ENCODE results near the gene FLYWCH1. TPM values are rescaled to one million over a fixed set of nuclear protein-coding genes. Genes with fewer than 3 reads are reported as not detected.
A peak's percentile ranks its signal among the peaks of the same experiment; 100 is the strongest.

The FLYWCH1 gene
- total RNA-seq, 1 donor from 2014 or later: 5.1 TPM

DNA sequence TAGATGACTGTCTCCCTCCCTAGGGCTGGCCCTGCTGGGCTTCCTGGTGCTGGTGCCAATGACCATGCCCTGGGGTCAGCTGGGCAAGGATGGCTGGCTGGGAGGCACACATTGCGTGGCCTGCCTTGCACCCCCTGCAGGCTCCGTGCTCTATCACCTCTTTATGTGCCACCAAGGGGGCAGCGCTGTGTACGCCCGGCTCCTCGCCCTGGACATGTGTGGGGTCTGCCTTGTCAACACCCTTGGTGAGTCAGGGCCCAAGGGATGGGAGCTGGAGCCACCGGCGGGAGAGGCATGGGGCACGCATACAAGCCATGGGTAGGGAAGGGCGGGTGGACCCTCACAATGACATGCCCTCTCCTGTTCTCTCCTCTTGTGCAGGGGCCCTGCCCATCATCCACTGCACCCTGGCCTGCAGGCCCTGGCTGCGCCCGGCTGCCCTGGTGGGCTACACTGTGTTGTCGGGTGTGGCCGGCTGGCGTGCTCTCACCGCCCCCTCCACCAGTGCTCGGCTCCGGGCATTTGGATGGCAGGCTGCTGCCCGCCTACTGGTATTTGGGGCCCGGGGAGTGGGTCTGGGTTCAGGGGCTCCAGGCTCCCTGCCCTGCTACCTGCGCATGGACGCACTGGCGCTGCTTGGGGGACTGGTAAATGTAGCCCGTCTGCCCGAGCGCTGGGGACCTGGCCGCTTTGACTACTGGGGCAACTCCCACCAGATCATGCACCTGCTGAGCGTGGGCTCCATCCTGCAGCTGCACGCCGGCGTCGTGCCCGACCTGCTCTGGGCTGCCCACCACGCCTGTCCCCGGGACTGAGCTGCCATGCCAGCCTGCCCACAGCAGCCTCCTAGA lies 59.6 kb downstream of the FLYWCH1 start:
- Histone ChIP-seq H2AFZ (replicated peaks) (no peak overlapping the region), H4K20me1 (ENCODE audit: low read depth) (peaks cover 62% of the 10 kb centered on the region), H3K27me3 (peaks cover 25% of the 10 kb centered on the region), H3K4me2 (no peak overlapping the region), H3K9ac (no peak overlapping the region), H3K79me2 (ENCODE audit: low read depth) (no peaks in the 10 kb centered on the region), H3K4me3 (no peak overlapping the region), H3K36me3 (no peaks in the 10 kb centered on the region), H3K4me1 (peaks cover 4% of the 10 kb centered on the region), H3K27ac (no peak overlapping the region), H3K9me3 (ENCODE audit: low read depth) (no peaks in the 10 kb centered on the region), H3F3A (ENCODE audit: low read depth) (peaks cover 21% of the 10 kb centered on the region)
- DNase-seq (ENCODE audit: low spot score): no peak
- H3K36me3 Mint-ChIP-seq: peaks cover 5% of the 10 kb centered on the region
- peak overlapping the region; percentile 82 for H3K4me3 Mint-ChIP-seq
- H3K27ac Mint-ChIP-seq: no peak overlapping the region
- peaks cover 14% of the 10 kb centered on the region for H3K27me3 Mint-ChIP-seq (ENCODE audit: insufficient read depth, low read depth)
- TF ChIP-seq EZH2 (IDR thresholded peaks at IDR 0.05) (no peak), EZH2phosphoT487 (IDR thresholded peaks at IDR 0.05) (no peak)
- TF ChIP-seq, protein P1, sequence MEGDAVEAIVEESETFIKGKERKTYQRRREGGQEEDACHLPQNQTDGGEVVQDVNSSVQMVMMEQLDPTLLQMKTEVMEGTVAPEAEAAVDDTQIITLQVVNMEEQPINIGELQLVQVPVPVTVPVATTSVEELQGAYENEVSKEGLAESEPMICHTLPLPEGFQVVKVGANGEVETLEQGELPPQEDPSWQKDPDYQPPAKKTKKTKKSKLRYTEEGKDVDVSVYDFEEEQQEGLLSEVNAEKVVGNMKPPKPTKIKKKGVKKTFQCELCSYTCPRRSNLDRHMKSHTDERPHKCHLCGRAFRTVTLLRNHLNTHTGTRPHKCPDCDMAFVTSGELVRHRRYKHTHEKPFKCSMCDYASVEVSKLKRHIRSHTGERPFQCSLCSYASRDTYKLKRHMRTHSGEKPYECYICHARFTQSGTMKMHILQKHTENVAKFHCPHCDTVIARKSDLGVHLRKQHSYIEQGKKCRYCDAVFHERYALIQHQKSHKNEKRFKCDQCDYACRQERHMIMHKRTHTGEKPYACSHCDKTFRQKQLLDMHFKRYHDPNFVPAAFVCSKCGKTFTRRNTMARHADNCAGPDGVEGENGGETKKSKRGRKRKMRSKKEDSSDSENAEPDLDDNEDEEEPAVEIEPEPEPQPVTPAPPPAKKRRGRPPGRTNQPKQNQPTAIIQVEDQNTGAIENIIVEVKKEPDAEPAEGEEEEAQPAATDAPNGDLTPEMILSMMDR (IDR thresholded peaks at IDR 0.05): no peak
- H3K4me1 Mint-ChIP-seq: peaks cover 17% of the 10 kb centered on the region
- peaks cover 5% of the 10 kb centered on the region for H3K9me3 Mint-ChIP-seq

DNA sequence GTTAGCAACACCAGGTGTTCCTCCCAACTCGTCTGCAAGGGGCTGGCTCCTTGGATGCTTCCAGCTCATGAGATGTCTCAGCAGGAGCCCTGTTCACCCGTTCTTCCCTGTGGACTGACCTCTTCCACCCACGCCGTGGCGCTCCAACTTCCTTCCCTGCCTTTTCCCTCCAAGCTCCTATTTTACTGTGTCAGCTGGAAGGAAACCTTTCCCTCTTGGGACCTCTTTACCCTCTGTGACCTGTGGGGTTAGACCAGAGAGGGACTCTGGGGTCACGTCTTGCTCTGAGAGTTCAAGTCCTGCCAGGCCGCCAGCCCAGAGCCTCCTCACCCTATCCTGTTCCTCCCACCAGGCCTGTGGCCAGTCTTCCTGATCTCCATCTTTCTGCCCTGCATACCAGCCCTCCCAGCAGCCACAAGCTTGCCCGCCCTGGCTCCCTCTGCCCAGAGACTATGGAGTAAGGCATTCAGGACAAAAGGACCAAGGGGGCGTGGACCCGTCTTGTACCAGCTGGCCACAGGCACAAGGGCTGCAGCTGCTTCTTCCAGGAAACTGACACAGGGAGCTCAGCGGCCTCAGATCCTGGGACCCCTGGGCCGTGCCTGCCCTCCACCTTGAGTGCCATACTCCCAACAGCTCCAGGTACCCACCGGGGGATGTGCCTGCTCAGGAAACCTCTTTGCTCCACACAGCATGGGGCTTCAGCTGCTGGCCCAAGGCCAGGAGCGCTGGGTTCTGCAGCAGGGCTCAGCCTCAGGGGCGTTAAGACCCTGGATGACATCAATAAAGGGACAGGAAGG lies 60.5 kb downstream of the FLYWCH1 start:
- no peaks in the 10 kb centered on the region for H3K79me2 ChIP-seq (ENCODE audit: low read depth)
- H3K36me3 Mint-ChIP-seq: peaks cover 8% of the 10 kb centered on the region
- no peak for DNase-seq (ENCODE audit: low spot score)
- H4K20me1 ChIP-seq (ENCODE audit: low read depth): peaks cover 63% of the 10 kb centered on the region
- H3K4me3 Mint-ChIP-seq: peak overlapping the region; percentile 71
- H3K27me3 ChIP-seq: peaks cover 16% of the 10 kb centered on the region
- TF ChIP-seq, protein P1 (IDR thresholded peaks at IDR 0.05): no peak
- TF ChIP-seq EZH2phosphoT487 (IDR thresholded peaks at IDR 0.05): no peak
- no peak for TF ChIP-seq EZH2 (IDR thresholded peaks at IDR 0.05)
- peak overlapping the region; percentile 12 for H3K27ac Mint-ChIP-seq
- H2AFZ ChIP-seq (replicated peaks): no peak overlapping the region
- H3K27me3 Mint-ChIP-seq (ENCODE audit: insufficient read depth, low read depth): peaks cover 14% of the 10 kb centered on the region
- H3K4me1 ChIP-seq: peaks cover 4% of the 10 kb centered on the region
- H3K4me1 Mint-ChIP-seq: peaks cover 19% of the 10 kb centered on the region
- H3K9me3 Mint-ChIP-seq: peaks cover 5% of the 10 kb centered on the region
- H3F3A ChIP-seq (ENCODE audit: low read depth): peaks cover 21% of the 10 kb centered on the region
- H3K27ac ChIP-seq: no peak overlapping the region
- H3K36me3 ChIP-seq: no peaks in the 10 kb centered on the region
- H3K9me3 ChIP-seq (ENCODE audit: low read depth): no peaks in the 10 kb centered on the region
- no peak overlapping the region for H3K4me2 ChIP-seq
- H3K4me3 ChIP-seq: no peak overlapping the region
- H3K9ac ChIP-seq: no peak overlapping the region

DNA sequence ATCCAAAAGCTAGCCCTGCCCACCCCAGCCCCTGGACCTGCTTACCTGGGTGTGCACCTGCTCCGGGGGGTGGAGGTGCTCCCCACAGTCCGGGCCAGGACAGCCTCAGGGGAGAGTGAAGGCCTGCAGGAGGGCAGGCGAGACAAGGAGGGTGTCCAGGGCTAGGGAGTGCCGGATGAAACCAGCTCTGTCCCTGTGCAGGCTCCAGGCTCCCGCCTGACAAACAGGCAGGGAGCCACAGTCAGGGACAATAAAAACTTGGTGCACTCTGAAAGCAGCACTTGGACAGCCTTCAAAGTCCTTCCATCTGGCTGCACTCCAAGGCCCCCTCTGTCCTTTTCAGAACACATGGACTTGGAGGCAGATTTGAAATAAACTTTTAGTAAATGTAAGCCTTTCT lies 61.4 kb downstream of the FLYWCH1 start:
- Mint-ChIP-seq H3K36me3 (peaks cover 8% of the 10 kb centered on the region), H3K9me3 (peaks cover 2% of the 10 kb centered on the region), H3K4me3 (no peak overlapping the region), H3K27ac (no peak overlapping the region), H3K27me3 (ENCODE audit: insufficient read depth, low read depth) (peaks cover 15% of the 10 kb centered on the region), H3K4me1 (peaks cover 19% of the 10 kb centered on the region)
- H3K4me3 ChIP-seq: no peak overlapping the region
- H3K4me1 ChIP-seq: peaks cover 4% of the 10 kb centered on the region
- DNase-seq (ENCODE audit: low spot score): no peak
- H3K4me2 ChIP-seq: no peak overlapping the region
- H3K27me3 ChIP-seq: peaks cover 7% of the 10 kb centered on the region
- no peak overlapping the region for H3K27ac ChIP-seq
- no peak overlapping the region for H2AFZ ChIP-seq (replicated peaks)
- H3F3A ChIP-seq (ENCODE audit: low read depth): peaks cover 19% of the 10 kb centered on the region
- H3K9ac ChIP-seq: no peak overlapping the region
- no peaks in the 10 kb centered on the region for H3K79me2 ChIP-seq (ENCODE audit: low read depth)
- no peaks in the 10 kb centered on the region for H3K9me3 ChIP-seq (ENCODE audit: low read depth)
- H3K36me3 ChIP-seq: no peaks in the 10 kb centered on the region
- TF ChIP-seq, protein P1 (IDR thresholded peaks at IDR 0.05): no peak
- TF ChIP-seq EZH2 (IDR thresholded peaks at IDR 0.05) (no peak), EZH2phosphoT487 (IDR thresholded peaks at IDR 0.05) (no peak)
- H4K20me1 ChIP-seq (ENCODE audit: low read depth): peaks cover 59% of the 10 kb centered on the region
